ENCODE results near the gene CHSY3. TPM values are rescaled to one million over a fixed set of nuclear protein-coding genes. Genes with fewer than 3 reads are reported as not detected.
A peak's percentile ranks its signal among the peaks of the same experiment; 100 is the strongest.

Gene CHSY3
- polyA plus RNA-seq, 3 donors, result not detected

- intact Hi-C loops (cut with micrococcal nuclease), result loop anchor here in 1 of 2 donors (10.0 kb wide), 1 partner anchor 1208 kb away; no protein-coding TSS in a partner anchor
- H3K27ac Mint-ChIP-seq, result peak overlapping the region in 1 of 7 donors; percentile 24
- Histone ChIP-seq H3K4me1 (ENCODE audit: control insufficient read depth in 1 of 2, insufficient read depth in 2 of 2, low read length in 2 of 2) (peaks cover 9 to 16% of the 10 kb centered on the region in 2 donors), H3K27ac (ENCODE audit: low read depth in 1 of 2, low read length in 2 of 2) (no peak overlapping the region), H3K9ac (ENCODE audit: insufficient read depth, low read length, poor library complexity, severe bottlenecking) (no peak overlapping the region), H4K20me1 (ENCODE audit: insufficient read depth, low read length) (no peaks in the 10 kb centered on the region), H3K27me3 (ENCODE audit: control insufficient read depth in 2 of 2, insufficient read depth in 2 of 2, low read length in 2 of 2) (peaks cover 55 to 64% of the 10 kb centered on the region in 2 donors), H3K36me3 (replicated peaks in 1 of 2; ENCODE audit: control insufficient read depth in 1 of 2, insufficient read depth in 2 of 2, low read length in 2 of 2) (no peaks in the 10 kb centered on the region), H2AFZ (ENCODE audit: insufficient read depth, low read depth, low read length, poor library complexity, severe bottlenecking) (no peak overlapping the region), H3K9me3 (replicated peaks in 1 of 2; ENCODE audit: control insufficient read depth in 1 of 2, insufficient read depth in 1 of 2, low read length in 2 of 2) (peaks cover 0 to 12% of the 10 kb centered on the region in 2 donors), H3K4me2 (replicated peaks; ENCODE audit: extremely low read depth, low read length, poor library complexity, severe bottlenecking) (no peak overlapping the region), H3K79me2 (ENCODE audit: insufficient read depth, low read length) (no peaks in the 10 kb centered on the region), H3K4me3 (replicated peaks in 1 of 3; ENCODE audit: low read depth in 2 of 3, low read length in 3 of 3) (no peak overlapping the region)
- H3K27me3 Mint-ChIP-seq (ENCODE audit: low read depth in 3 of 3), result peaks cover 50 to 61% (median 53%) of the 10 kb centered on the region in 3 donors
- DNase-seq, result no peak
- TF ChIP-seq CTCF (IDR thresholded peaks at IDR 0.05), result no peak
- H3K4me3 Mint-ChIP-seq, result peak overlapping the region in 1 of 2 donors; percentile 89
- 39% methylated on average over 9 of the region's 20 CpGs for WGBS (ENCODE audit: insufficient coverage)
- peaks cover 3 to 8% of the 10 kb centered on the region in 2 donors for H3K36me3 Mint-ChIP-seq
- H3K9me3 Mint-ChIP-seq, result peaks cover 0 to 11% (median 4%) of the 10 kb centered on the region in 7 donors
- H3K4me1 Mint-ChIP-seq, result peaks cover 14% of the 10 kb centered on the region
Observed at GRCh38 chr5:129906177-129906887, 2.1 kb downstream of the CHSY3 start.

GRCh38 chr5:129909225-129909624, 5.0 kb downstream of the CHSY3 start:
- Histone ChIP-seq H3K36me3 (replicated peaks in 1 of 2; ENCODE audit: control insufficient read depth in 1 of 2, insufficient read depth in 2 of 2, low read length in 2 of 2) (no peaks in the 10 kb centered on the region), H2AFZ (ENCODE audit: insufficient read depth, low read depth, low read length, poor library complexity, severe bottlenecking) (no peak overlapping the region), H3K27ac (ENCODE audit: low read depth in 1 of 2, low read length in 2 of 2) (no peak overlapping the region), H3K9me3 (replicated peaks in 1 of 2; ENCODE audit: control insufficient read depth in 1 of 2, insufficient read depth in 1 of 2, low read length in 2 of 2) (peaks cover 0 to 8% of the 10 kb centered on the region in 2 donors), H3K4me3 (replicated peaks in 1 of 3; ENCODE audit: low read depth in 2 of 3, low read length in 3 of 3) (no peak overlapping the region), H3K27me3 (ENCODE audit: control insufficient read depth in 2 of 2, insufficient read depth in 2 of 2, low read length in 2 of 2) (peaks cover 32 to 38% of the 10 kb centered on the region in 2 donors), H3K4me1 (ENCODE audit: control insufficient read depth in 1 of 2, insufficient read depth in 2 of 2, low read length in 2 of 2) (peaks cover 6 to 11% of the 10 kb centered on the region in 2 donors), H3K4me2 (replicated peaks; ENCODE audit: extremely low read depth, low read length, poor library complexity, severe bottlenecking) (no peak overlapping the region), H4K20me1 (ENCODE audit: insufficient read depth, low read length) (no peaks in the 10 kb centered on the region), H3K9ac (ENCODE audit: insufficient read depth, low read length, poor library complexity, severe bottlenecking) (no peak overlapping the region), H3K79me2 (ENCODE audit: insufficient read depth, low read length) (no peaks in the 10 kb centered on the region)
- peaks cover 28 to 36% (median 35%) of the 10 kb centered on the region in 3 donors for H3K27me3 Mint-ChIP-seq (ENCODE audit: low read depth in 3 of 3)
- no CpG with 5 or more reads among the region's 1 CpG for WGBS (ENCODE audit: insufficient coverage)
- no peak for TF ChIP-seq CTCF (IDR thresholded peaks at IDR 0.05)
- H3K9me3 Mint-ChIP-seq, result peaks cover 0 to 11% (median 3%) of the 10 kb centered on the region in 7 donors
- no peak overlapping the region for H3K4me3 Mint-ChIP-seq
- no peak for DNase-seq
- H3K36me3 Mint-ChIP-seq, result peaks cover 0 to 4% of the 10 kb centered on the region in 2 donors
- no peak overlapping the region for H3K27ac Mint-ChIP-seq
- intact Hi-C loops (cut with micrococcal nuclease), result loop anchor here in 1 of 2 donors (10.0 kb wide), 1 partner anchor 1206 kb away; no protein-coding TSS in a partner anchor
- H3K4me1 Mint-ChIP-seq, result peaks cover 8% of the 10 kb centered on the region
